SK-N-MC (cell line): ENCODE results near the gene ELMO3.

ENCODE experiments used
- EZH2 ChIP-seq: fragments of 200-600 bp; sonication (generic); IDR thresholded peaks from one replicate; pipeline ENCODE4 v1.6.1; 2017; ENCODE audit warnings: antibody characterized with exemption
- FOXP2 ChIP-seq: optimal IDR thresholded peaks from 2 replicates; pipeline ENCODE3; 2011; ENCODE audit warnings: mild to moderate bottlenecking, moderate library complexity; ENCODE audit not compliant: insufficient read depth; ENCODE audit errors: extremely low read length, control extremely low read depth
- POLR2AphosphoS5 ChIP-seq: IDR thresholded peaks from 2 replicates; pipeline ENCODE4 v1.6.1; 2012; ENCODE audit warnings: mild to moderate bottlenecking, low read depth, low read length, borderline replicate concordance

DNA sequence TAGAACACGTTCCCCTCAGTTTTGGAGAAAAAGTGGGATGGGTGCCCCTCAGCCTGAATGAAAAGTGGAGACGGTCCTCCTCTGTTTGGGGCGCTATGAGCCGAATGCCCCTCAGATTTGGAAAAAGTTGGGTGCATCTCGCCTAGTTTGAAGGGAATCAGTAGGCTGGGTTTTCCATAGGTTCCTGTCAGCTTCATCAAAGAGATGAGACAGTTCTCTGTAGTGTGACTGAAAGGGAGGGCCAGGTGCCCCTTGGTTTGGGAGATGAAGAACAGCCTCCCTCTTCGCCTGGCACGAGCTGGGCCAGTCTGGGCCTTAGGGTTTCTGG is 49.1 kb downstream of the ELMO3 start:
- TF ChIP-seq EZH2, result no peak
- no peak for TF ChIP-seq POLR2AphosphoS5
- TF ChIP-seq FOXP2, result no peak
